H1 (cell line): ENCODE results near the gene NOSIP. TPM values are rescaled to one million over a fixed set of nuclear protein-coding genes. Genes with fewer than 3 reads are reported as not detected.

ENCODE experiments used
- CTCF ChIA-PET: fragments of 300-600 bp; sonication (Branson Sonifier 250); formaldehyde crosslinking; loops from one replicate; lab custom pipeline; 2021; ENCODE audit not compliant: partially characterized antibody; lab: Charles Lee
- POLR2A ChIA-PET: fragments of 300-600 bp; sonication (Branson Sonifier 250); formaldehyde crosslinking; loops from one replicate; lab custom pipeline; 2021; ENCODE audit warnings: inconsistent platforms; ENCODE audit not compliant: partially characterized antibody; lab: Charles Lee
- DNase-seq, 2 experiments: peaks; one replicate each; pipeline versions ENCODE4 v3.0.0 to v3.0.0-alpha.2; 2010 to 2022; ENCODE audit warnings: low spot score in 2 of 2, low read depth in 1 of 2, mixed read lengths in 1 of 2
- FAIRE-seq: peaks from 2 replicates; lab custom pipeline; 2011; peaks lifted over from hg19 to GRCh38; lab: Jason Lieb, UNC
- H2AFZ ChIP-seq: 2 replicates; pipeline ENCODE4 v1.8.1; 2012; ENCODE audit warnings: low read length, inconsistent platforms
- H2AK5ac ChIP-seq: 2 replicates; pipeline ENCODE4 v1.6.1; 2013; ENCODE audit warnings: low read depth, low read length
- H2BK120ac ChIP-seq: replicated peaks from 2 replicates; pipeline ENCODE3; 2013; ENCODE audit warnings: low read depth, low read length, inconsistent platforms
- H2BK12ac ChIP-seq: 2 replicates; pipeline ENCODE4 v1.6.1; 2013; ENCODE audit warnings: low read depth, low read length
- H2BK15ac ChIP-seq: 2 replicates; pipeline ENCODE4 v1.6.1; 2013; ENCODE audit warnings: low read length
- H2BK20ac ChIP-seq: 2 replicates; pipeline ENCODE4 v1.6.1; 2013; ENCODE audit warnings: low read length
- H2BK5ac ChIP-seq: 2 replicates; pipeline ENCODE4 v1.6.1; 2013; ENCODE audit warnings: low read depth, low read length
- H3K14ac ChIP-seq: 2 replicates; pipeline ENCODE4 v1.6.1; 2013; ENCODE audit warnings: inconsistent platforms; ENCODE audit not compliant: insufficient read length
- H3K18ac ChIP-seq: 2 replicates; pipeline ENCODE4 v1.6.1; 2013; ENCODE audit warnings: low read length; ENCODE audit errors: extremely low read depth
- H3K23ac ChIP-seq: 2 replicates; pipeline ENCODE4 v1.6.1; 2013; ENCODE audit warnings: inconsistent platforms; ENCODE audit not compliant: insufficient read length
- H3K23me2 ChIP-seq: 2 replicates; pipeline ENCODE4 v1.6.1; 2013; ENCODE audit warnings: low read depth, low read length
- H3K27ac ChIP-seq: 2 replicates; pipeline ENCODE4 v1.6.1; 2011; ENCODE audit warnings: low read depth, low read length, inconsistent platforms
- H3K27me3 ChIP-seq, 4 experiments: replicated peaks in 1 of 4; 1 replicate in 1 of 4; 2 replicates in 3 of 4; pipeline versions ENCODE4 v1.6.1 to v1.8.1; 2011 to 2013; ENCODE audit warnings: low read length in 3 of 4, mild to moderate bottlenecking in 3 of 4, inconsistent platforms in 2 of 4, mixed read lengths in 2 of 4, moderate library complexity in 1 of 4; ENCODE audit not compliant: control insufficient read depth in 3 of 4, insufficient read depth in 3 of 4; ENCODE audit errors: extremely low read depth in 1 of 4
- H3K36me3 ChIP-seq, 4 experiments: 2 replicates each; pipeline versions ENCODE4 v1.6.1 to v1.8.1; 2011 to 2013; ENCODE audit warnings: mild to moderate bottlenecking in 4 of 4, low read length in 3 of 4, moderate library complexity in 2 of 4, control low read depth in 1 of 4, inconsistent platforms in 1 of 4; ENCODE audit not compliant: insufficient read depth in 4 of 4, control insufficient read depth in 2 of 4
- H3K4ac ChIP-seq: replicated peaks from 2 replicates; pipeline ENCODE3; 2013; ENCODE audit warnings: low read length, low read depth, mixed read lengths, inconsistent platforms; ENCODE audit not compliant: insufficient read length
- H3K4me1 ChIP-seq, 4 experiments: replicated peaks in 1 of 4; 1 replicate in 1 of 4; 2 replicates in 3 of 4; pipeline versions ENCODE4 v1.6.1 to v1.8.1; 2011 to 2013; ENCODE audit warnings: low read length in 3 of 4, inconsistent platforms in 2 of 4, mixed read lengths in 1 of 4; ENCODE audit not compliant: insufficient read depth in 4 of 4, control insufficient read depth in 3 of 4
- H3K4me2 ChIP-seq, 2 experiments: 2 replicates each; pipeline versions ENCODE4 v1.6.1 to v1.8.1; 2011 to 2013; ENCODE audit warnings: low read depth in 2 of 2, low read length in 2 of 2, control low read depth in 1 of 2, inconsistent platforms in 1 of 2, mild to moderate bottlenecking in 1 of 2; ENCODE audit not compliant: insufficient read depth in 1 of 2
- H3K4me3 ChIP-seq, 4 experiments: fragments of 200-600, 300-600 bp in 1 of 4; sonication (generic), shearing (Covaris generic), sonication (Bioruptor Twin) in 1 of 4; 2 replicates each; pipeline versions ENCODE4 v1.5.1 to v1.8.1; 2011 to 2016; ENCODE audit warnings: low read length in 4 of 4, low read depth in 3 of 4, control low read depth in 2 of 4, inconsistent platforms in 2 of 4, mild to moderate bottlenecking in 2 of 4, mixed read lengths in 1 of 4, moderate library complexity in 1 of 4; ENCODE audit not compliant: insufficient read depth in 2 of 4; ENCODE audit errors: extremely low read depth in 1 of 4
- H3K56ac ChIP-seq: replicated peaks from 2 replicates; pipeline ENCODE3; 2013; ENCODE audit warnings: low read depth, mild to moderate bottlenecking, mixed read lengths, low read length, inconsistent platforms; ENCODE audit not compliant: insufficient read length
- H3K79me1 ChIP-seq: 2 replicates; pipeline ENCODE4 v1.6.1; 2013; ENCODE audit warnings: low read depth, low read length, control low read depth
- H3K79me2 ChIP-seq, 2 experiments: 2 replicates each; pipeline versions ENCODE4 v1.6.1 to v1.8.1; 2012 to 2013; ENCODE audit warnings: low read length in 2 of 2, mild to moderate bottlenecking in 2 of 2, inconsistent platforms in 1 of 2; ENCODE audit not compliant: insufficient read depth in 2 of 2, control insufficient read depth in 1 of 2
- H3K9ac ChIP-seq, 4 experiments: replicated peaks in 1 of 4; 1 replicate in 1 of 4; 2 replicates in 3 of 4; pipeline versions ENCODE4 v1.6.1 to v1.8.1; 2011 to 2013; ENCODE audit warnings: low read depth in 3 of 4, low read length in 3 of 4, control low read depth in 2 of 4, mild to moderate bottlenecking in 2 of 4, moderate library complexity in 2 of 4, inconsistent platforms in 1 of 4; ENCODE audit errors: extremely low read depth in 1 of 4
- H3K9me3 ChIP-seq, 2 experiments: 2 replicates each; pipeline versions ENCODE4 v1.6.1 to v1.8.1; 2012 to 2013; ENCODE audit warnings: mild to moderate bottlenecking in 2 of 2, moderate library complexity in 2 of 2, control low read depth in 1 of 2, inconsistent platforms in 1 of 2, low read depth in 1 of 2, low read length in 1 of 2, mixed read lengths in 1 of 2; ENCODE audit not compliant: insufficient read depth in 2 of 2
- H4K20me1 ChIP-seq, 2 experiments: replicated peaks in 1 of 2; 2 replicates each; pipeline versions ENCODE3 to v1.8.1; 2011 to 2013; ENCODE audit warnings: inconsistent platforms in 2 of 2, low read length in 2 of 2, mild to moderate bottlenecking in 1 of 2; ENCODE audit not compliant: insufficient read depth in 2 of 2, control insufficient read depth in 1 of 2
- H4K5ac ChIP-seq: 2 replicates; pipeline ENCODE4 v1.6.1; 2013; ENCODE audit warnings: low read length, low read depth, mixed read lengths, inconsistent platforms; ENCODE audit not compliant: insufficient read length
- H4K8ac ChIP-seq: 2 replicates; pipeline ENCODE4 v1.8.0; 2013; ENCODE audit warnings: mild to moderate bottlenecking, moderate library complexity, low read length, inconsistent platforms; ENCODE audit not compliant: insufficient read depth; ENCODE audit errors: extremely low read depth
- H4K91ac ChIP-seq: replicated peaks from 2 replicates; pipeline ENCODE3; 2013; ENCODE audit warnings: low read length, mixed read lengths, inconsistent platforms; ENCODE audit not compliant: insufficient read length
- CEBPB ChIP-seq: IDR thresholded peaks from 2 replicates; pipeline ENCODE4 v1.6.1; 2012; ENCODE audit warnings: low read depth, low read length
- CHD2 ChIP-seq: IDR thresholded peaks from 2 replicates; pipeline ENCODE4 v1.6.1; 2012; ENCODE audit warnings: low read length, improper control_type of control experiment
- CREB1 ChIP-seq: IDR thresholded peaks from 2 replicates; pipeline ENCODE4 v1.6.1; 2012; ENCODE audit warnings: inconsistent platforms
- GTF2F1 ChIP-seq: IDR thresholded peaks from 2 replicates; pipeline ENCODE4 v1.6.1; 2012; ENCODE audit warnings: low read depth, low read length, improper control_type of control experiment, borderline replicate concordance
- MAFK ChIP-seq: IDR thresholded peaks from 2 replicates; pipeline ENCODE4 v1.6.1; 2012; ENCODE audit warnings: low read depth, mild to moderate bottlenecking, improper control_type of control experiment, low read length
- POLR2AphosphoS5 ChIP-seq: IDR thresholded peaks from 2 replicates; pipeline ENCODE4 v1.6.1; 2011; ENCODE audit warnings: low read depth, low read length
- RFX5 ChIP-seq: IDR thresholded peaks from 2 replicates; pipeline ENCODE4 v1.6.1; 2011; ENCODE audit warnings: low read depth, low read length, improper control_type of control experiment, borderline replicate concordance
- RNF2 ChIP-seq: fragments of 200-900, 300-1000 bp; sonication (generic); IDR thresholded peaks from 2 replicates; pipeline ENCODE4 v1.7.1; 2016; ENCODE audit warnings: borderline replicate concordance, low read depth, mild to moderate bottlenecking, antibody characterized with exemption, low read length; ENCODE audit not compliant: poor library complexity, severe bottlenecking; ENCODE audit errors: missing control alignments
- SP4 ChIP-seq: IDR thresholded peaks from 2 replicates; pipeline ENCODE4 v1.6.1; 2012; ENCODE audit warnings: low read length, inconsistent platforms
- TAF7 ChIP-seq: optimal IDR thresholded peaks from 2 replicates; pipeline ENCODE3; 2011; ENCODE audit warnings: low read depth, mild to moderate bottlenecking, inconsistent platforms, low read length, moderate library complexity, borderline replicate concordance
- TBP ChIP-seq: IDR thresholded peaks from 2 replicates; pipeline ENCODE4 v1.6.1; 2011; ENCODE audit warnings: low read depth, low read length, improper control_type of control experiment
- ZNF274 ChIP-seq: IDR thresholded peaks from 2 replicates; pipeline ENCODE4 v1.7.0; 2012; ENCODE audit warnings: low read length, borderline replicate concordance; ENCODE audit errors: extremely low read depth
- WGBS, 2 experiments: shearing (Covaris generic) in 1 of 2; methylation state at CpG; one replicate each; pipeline versions ENCODE4 v1.1.6 to v1.1.7; 2013 to 2015; ENCODE audit warnings: low lambda C conversion rate in 2 of 2, mixed read lengths in 2 of 2, inconsistent platforms in 1 of 2, low coverage in 1 of 2, missing lambda C conversion rate in 1 of 2; ENCODE audit not compliant: insufficient replicate concordance in 2 of 2, insufficient coverage in 1 of 2, insufficient read length in 1 of 2; ENCODE audit errors: extremely low coverage in 1 of 2, missing lambda C conversion rate in 1 of 2; 5-methylcytosine and 5-hydroxymethylcytosine counted together
- polyA plus RNA-seq, 7 experiments: library from polyadenylated mRNA; depleted of rRNA in 3 of 7; stranded (reverse) in 5 of 7; unstranded in 2 of 7; fragments of >200 nt in 5 of 7; fragments of 200-250 nt in 2 of 7; gene quantifications; 1 replicate in 5 of 7; 2 replicates in 1 of 7; 4 replicates in 1 of 7; pipeline versions ENCODE4 v1.2.1 to v1.2.3, GENCODE V29; 2011 to 2013; ENCODE audit warnings: missing spikeins in 2 of 7, mixed read lengths in 2 of 7
- total RNA-seq: library from RNA; stranded (reverse); fragmentation: NEBNext Ultra II Directional; extraction: Animal tissue kit (Norgen Biotek cat#: 25700); gene quantifications from 2 replicates; pipeline ENCODE4 v1.2.1, GENCODE V29; 2021

Gene NOSIP
- total and polyA plus RNA-seq, 2 of the 8 experiments (the other 6 are each of a cell fraction or from before 2014, with no cell fraction given), result 85.1 to 192 TPM

GRCh38 chr19:49557641-49558325, 22.6 kb downstream of the NOSIP start:
- Histone ChIP-seq H3K27ac (no peak overlapping the region; the same call in 1 of the 2 replicates), H4K20me1 (peaks cover 0 to 12% of the 10 kb centered on the region in 2 experiments), H3K79me1 (peaks cover 4% of the 10 kb centered on the region; the same call in 1 of the 2 replicates), H3K14ac (no peak overlapping the region), H2AK5ac (no peak overlapping the region; the same call in 1 of the 2 replicates), H4K91ac (no peak overlapping the region), H3K4me2 (peak overlapping the region in 1 of 2 experiments; percentile 80; a peak in 1 of 4 replicates), H3K56ac (no peak overlapping the region), H2BK5ac (no peak overlapping the region; the same call in 1 of the 2 replicates), H4K8ac (no peak overlapping the region), H3K23me2 (peaks cover 6% of the 10 kb centered on the region), H3K36me3 (peaks cover 0 to 34% (median 11%) of the 10 kb centered on the region in 4 experiments; a peak in 5 of 8 replicates), H2AFZ (no peak overlapping the region), H3K9me3 (no peaks in the 10 kb centered on the region), H2BK120ac (no peak overlapping the region), H3K79me2 (peaks cover 0 to 2% of the 10 kb centered on the region in 2 experiments; a peak in 2 of 4 replicates), H2BK15ac (no peak overlapping the region), H3K18ac (no peak overlapping the region), H3K23ac (no peak overlapping the region), H2BK20ac (no peak overlapping the region), H3K4ac (no peak overlapping the region), H3K27me3 (no peaks in the 10 kb centered on the region; a peak in 2 of 7 replicates), H4K5ac (no peak overlapping the region), H2BK12ac (no peak overlapping the region; the same call in 1 of the 2 replicates), H3K4me1 (peaks cover 5 to 22% (median 14%) of the 10 kb centered on the region in 4 experiments), H3K9ac (no peak overlapping the region), H3K4me3 (no peak overlapping the region)
- POLR2A ChIA-PET, result interaction anchor here (0.7 to 5.5 kb wide), 15 partner anchors 9 to 119 kb away, joined by 3 to 44 read pairs (median 9); partner anchors contain the start of genes FCGRT, NOSIP, PRMT1 and PRR12
- 89% methylated on average over 15 of the region's 18 CpGs; no CpG with 5 or more reads in 1 of the 2 experiments for WGBS, 2 experiments
- DNase-seq (no peak), FAIRE-seq (no peak)
- CTCF ChIA-PET, result interaction anchor here (0.9 to 18.1 kb wide), 14 partner anchors 9 to 123 kb away, joined by 3 to 240 read pairs (median 6); no protein-coding TSS in a partner anchor
- no peak for TF ChIP-seq CHD2
- TF ChIP-seq POLR2AphosphoS5, result no peak
- no peak for TF ChIP-seq CEBPB
- no peak for TF ChIP-seq CREB1
- no peak for TF ChIP-seq SP4
- TF ChIP-seq RNF2, result no peak
- TF ChIP-seq ZNF274, result no peak
- no peak for TF ChIP-seq TAF7
- TF ChIP-seq MAFK, result no peak
- no peak for TF ChIP-seq GTF2F1
- no peak for TF ChIP-seq RFX5
- no peak for TF ChIP-seq TBP
